ENCODE data around the gene AARS1.
"Not testable (repeated sequence)": the region's sequence is repeated elsewhere in the genome, so short reads cannot be mapped to it uniquely, and the experiment has no call there.

DNA sequence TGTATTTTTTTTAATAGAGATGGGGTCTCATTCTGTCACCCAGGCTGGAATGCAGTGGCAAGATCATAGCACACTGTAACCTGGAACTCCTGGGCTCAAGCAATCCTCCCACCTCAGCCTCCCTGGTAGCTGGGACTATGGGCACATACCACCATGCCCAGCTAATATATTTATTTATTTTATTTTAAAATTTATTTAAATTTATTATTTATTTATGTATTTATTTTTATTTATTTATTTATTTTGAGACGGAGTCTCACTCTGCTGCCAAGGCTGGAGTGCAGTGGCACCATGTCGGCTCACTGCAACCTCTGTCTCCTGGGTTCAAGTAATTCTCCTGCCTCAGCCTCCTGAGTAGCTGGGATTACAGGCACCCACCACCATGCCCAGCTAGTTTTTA is 18.4 kb upstream of the AARS1 start:
- TF ChIP-seq POLR2A (IDR thresholded peaks at IDR 0.05; ENCODE audit: low read length); GATA1 (IDR thresholded peaks at IDR 0.05; ENCODE audit: low read depth, low read length): not testable (repeated sequence)
